Limb (tissue), 2 donors: ENCODE results near the gene LBR.

ENCODE experiments used
- DNase-seq, 2 donors: peaks; one replicate each; pipeline ENCODE4 v3.0.0-alpha.2; 2016; ENCODE audit errors: extremely low spot score in 2 of 2

LBR gene

DNA sequence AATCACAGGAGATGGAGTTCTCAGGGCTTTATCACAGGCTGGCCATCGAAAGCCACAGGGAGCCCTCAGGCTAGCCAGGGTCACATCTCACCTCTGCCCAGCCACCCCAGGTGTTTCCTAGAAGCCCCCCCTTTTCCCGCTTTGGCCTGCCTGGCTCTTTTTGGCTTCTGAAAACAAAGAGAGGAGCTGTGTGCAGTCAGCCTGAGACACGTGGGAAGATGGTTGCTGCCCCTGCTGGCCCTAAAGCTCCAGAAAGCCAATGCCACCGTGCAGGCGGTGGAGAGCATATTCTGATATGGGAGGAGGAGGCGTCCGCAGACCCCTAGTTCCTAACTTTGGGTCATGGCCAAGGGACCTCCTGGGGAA lies 18.7 kb upstream of the LBR start:
- DNase-seq: no peak

- DNase-seq: no peak
Observed at GRCh38 chr1:225445639-225446594, 18.1 kb upstream of the LBR start.

- DNase-seq: no peak
Observed at GRCh38 chr1:225442123-225442505, 14.3 kb upstream of the LBR start.

DNA sequence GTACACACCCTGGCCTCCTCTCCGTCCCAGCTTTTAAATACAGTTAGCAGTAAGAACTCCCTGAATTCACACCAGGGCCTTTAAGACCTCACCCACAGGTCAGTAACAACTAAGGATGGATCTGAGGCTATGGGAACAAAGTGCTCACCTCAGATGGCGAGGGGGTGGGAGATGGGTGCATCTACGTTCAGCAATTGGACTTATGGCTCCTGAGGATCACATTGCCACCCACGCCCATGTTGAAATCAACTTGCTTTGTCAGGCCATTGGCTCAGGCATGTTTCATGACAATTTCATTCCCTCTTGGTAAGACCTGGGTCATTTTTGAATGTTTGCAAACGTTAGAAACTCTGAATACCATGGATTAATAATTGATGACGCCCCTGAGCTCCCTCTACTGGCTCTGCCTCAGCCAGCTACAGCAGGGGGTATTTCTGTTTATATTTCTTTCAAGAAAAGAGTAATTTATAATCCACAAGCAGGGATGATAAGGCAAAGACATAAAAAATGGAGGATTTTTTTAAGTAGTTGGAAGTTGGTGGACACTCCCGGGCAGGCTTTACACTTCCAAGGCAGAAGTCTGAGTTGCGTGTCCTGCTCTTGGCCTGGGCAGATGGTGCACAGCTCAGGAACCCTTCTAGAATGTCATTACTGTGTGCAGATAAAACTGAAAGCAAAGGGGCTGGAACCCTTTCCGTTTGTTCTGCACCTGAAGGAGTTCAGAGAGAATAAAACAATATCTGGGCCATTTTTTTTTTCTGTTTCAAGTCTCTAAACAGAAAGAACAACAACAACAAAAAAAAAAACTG lies 13.7 kb upstream of the LBR start:
- no peak for DNase-seq

DNA sequence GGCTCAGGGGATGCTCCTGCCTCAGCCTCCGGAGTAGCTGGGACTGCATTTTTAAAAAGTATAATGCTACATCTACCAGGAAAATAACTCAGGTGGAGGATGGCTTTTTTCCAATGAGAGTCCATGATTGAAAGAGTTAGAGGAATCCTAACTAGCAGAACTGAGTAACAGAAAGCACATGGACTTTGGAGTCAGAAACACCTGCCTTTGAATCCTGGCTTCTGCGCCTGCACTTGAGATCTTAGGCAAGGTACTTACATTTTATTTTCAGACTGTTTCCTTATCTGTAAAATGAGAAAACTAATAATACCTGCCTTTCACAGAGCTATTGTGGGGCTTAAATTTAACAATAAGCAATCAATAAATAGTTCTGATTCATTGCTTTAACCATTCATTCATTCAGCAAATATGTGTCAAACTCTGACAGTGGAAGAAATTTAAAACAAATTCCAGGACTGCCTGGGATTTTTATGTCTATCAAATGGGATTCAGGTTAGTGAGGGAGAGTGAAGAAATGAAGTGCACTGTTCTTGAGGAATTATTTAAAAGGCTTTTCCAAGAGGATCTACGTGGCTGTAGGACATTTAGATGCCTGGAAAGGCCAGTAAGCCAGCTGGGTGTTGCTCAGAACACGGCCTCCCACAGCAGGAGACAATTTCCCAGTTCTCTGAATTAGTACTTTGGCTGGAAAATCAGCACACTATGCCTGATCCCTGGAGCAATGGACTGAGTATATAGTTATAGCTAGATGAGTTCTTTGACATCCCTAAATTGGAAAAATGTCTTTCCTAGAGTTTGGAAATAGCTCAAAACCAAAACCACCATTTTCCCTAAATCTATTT lies 12.8 kb upstream of the LBR start:
- no peak for DNase-seq

GRCh38 chr1:225437710-225438437 lies 10.0 kb upstream of the LBR start:
- no peak for DNase-seq

- no peak for DNase-seq
Observed at GRCh38 chr1:225435957-225436392, 8.1 kb upstream of the LBR start.

DNA sequence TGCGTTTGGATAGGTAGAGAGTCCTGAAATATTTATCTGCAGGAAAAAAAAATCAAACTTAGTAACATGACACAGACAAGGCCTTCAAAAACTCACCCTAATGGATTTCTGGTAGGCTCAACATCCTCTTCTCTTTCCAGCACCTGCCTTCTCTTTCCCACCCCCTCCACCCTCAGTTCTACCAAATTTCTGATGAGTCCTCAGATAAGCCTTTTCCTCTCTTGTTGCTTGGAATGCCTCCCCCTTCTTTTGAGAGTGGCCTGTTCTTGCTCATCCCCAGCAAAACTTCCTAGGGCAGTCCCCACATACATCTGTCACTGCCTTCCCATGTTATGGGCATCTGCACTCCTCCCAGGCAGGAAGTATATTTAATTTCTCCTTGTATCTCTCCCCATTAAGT lies 7.6 kb upstream of the LBR start:
- no peak for DNase-seq

GRCh38 chr1:225435076-225435475 lies 7.2 kb upstream of the LBR start:
- DNase-seq: no peak

GRCh38 chr1:225434046-225434445 lies 6.2 kb upstream of the LBR start:
- DNase-seq: no peak

DNA sequence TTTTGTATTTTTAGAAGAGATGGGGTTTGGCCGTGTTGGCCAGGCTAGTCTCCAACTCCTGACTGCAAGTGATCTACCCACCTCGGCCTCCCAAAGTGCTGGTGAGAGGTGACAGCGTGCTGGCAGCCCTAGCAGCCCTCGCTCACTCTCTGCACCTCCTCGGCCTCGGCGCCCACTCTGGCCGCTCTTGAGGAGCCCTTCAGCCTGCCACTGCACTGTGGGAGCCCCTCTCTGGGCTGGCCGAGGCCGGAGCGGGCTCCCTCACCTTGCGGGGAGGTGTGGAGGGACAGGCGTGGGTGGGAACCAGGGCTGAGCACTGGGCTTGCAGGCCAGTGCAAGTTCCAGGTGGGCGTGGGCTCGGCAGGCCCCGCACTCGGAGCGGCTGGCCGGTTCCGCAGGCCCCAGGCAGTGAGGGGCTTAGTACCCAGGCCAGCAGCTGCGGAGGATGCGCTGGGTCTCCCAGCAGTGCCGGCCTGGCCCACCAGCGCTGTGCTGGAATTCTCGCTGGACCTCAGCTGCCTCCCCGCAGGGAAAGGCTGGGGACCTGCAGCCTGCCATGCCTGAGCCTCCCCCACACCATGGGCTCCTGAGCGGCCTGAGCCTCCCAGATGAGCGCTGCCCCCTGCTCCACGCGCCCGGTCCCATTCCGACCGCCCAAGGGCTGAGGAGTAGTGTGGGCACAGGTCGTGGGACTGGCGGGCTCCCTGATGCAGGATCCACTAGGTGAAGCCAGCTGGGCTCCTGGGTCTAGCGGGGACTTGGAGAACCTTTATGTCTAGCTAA lies 3.4 kb upstream of the LBR start:
- no peak for DNase-seq

DNA sequence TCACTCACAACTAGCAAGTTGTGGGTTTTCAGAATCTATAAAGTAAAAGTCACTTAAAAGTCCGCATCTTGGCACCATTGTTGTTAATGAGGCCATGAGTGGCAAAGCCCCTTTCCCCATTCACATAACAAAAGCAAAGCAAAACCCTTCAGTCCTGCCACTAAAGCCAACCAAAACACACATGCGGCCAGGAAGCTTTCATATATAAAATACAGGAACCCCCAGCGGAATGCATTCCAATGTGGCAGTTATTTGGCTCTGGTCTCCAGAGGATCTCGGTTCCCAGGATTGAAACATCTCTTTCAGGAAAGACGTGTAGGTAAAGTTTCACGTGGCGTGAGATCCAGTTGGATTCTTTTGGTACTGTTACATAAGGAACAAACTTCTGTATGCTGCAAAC lies 2.5 kb upstream of the LBR start:
- DNase-seq: no peak

GRCh38 chr1:225428881-225429455 lies 1.1 kb upstream of the LBR start:
- no peak for DNase-seq

- DNase-seq: peak; percentile 91 to 97
Observed at GRCh38 chr1:225428068-225428880, 436 bp upstream of the LBR start.

DNA sequence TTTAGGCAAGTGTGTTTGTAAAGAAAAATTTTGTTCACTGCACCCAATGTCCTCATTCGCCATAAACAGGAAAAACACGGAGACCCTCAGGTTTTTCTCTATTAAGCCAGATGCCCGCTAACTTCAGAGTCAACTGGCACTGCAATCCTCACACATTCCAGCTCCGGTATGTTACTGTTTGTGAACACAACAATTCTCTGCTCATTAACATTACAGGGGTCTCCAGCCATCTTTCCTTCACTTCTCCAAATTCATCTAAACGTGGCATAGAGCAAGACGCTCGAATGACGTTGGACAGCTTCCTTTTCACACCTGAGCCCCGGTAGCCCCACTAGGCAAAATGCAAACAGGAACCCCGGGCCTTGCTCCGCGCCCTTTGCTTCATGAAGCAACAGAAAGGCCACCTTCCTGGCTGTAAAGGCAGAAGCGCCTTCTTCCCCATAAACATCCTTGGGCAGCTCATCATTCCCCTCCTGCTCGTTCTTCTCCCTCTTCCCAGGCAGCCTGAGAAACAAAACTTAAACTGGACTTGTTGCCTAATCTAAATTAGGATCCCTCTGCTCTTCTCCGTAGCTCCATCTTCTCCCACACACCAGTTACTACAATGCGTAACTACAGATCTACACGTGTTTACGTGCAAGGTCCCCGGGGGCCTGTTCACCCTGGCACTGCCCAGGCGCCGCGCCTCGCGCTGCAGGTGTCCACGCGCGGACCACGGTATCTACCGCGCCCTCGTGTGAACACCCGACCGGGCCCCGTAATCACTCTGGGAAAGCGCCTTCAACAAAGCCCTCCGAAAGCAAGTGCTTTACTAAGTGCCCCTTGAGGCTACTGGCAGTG lies 1.2 kb downstream of the LBR start:
- peak in 1 of 2 donors; percentile 61 for DNase-seq

- no peak for DNase-seq
Observed at GRCh38 chr1:225425201-225425786, 2.5 kb downstream of the LBR start.

DNA sequence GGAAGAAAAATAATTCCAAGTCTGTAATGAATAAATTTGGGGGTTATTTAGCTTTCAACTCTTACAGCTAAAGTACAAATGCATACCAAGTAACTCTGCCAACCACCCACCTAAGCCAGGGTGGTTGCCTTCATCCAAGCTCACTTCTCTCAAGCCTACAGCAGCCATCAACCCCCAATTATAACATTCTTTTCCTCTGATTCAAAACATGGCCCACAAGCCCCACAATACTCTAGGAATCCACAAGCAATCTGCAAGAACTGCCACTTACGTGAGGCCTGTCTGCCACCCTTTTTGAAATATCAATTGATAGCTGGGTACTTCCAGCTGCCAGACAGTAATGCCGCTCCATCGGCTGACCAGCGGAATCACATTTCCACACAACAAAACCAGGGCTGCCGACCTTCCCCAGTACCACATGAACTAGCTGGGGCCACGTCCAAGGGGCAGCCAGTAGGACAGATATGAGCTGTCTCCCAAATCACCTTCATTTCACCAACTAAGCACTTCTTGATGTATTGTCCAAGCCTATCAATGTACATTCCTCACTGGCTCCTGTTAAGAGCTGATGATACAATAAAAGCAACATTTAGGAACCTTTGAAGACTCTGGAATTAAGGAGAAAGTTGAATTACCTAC lies 3.2 kb downstream of the LBR start:
- DNase-seq: no peak
